Left lobe of liver (tissue), 2 donors: ENCODE data around the gene RESP18. TPM values are rescaled to one million over a fixed set of nuclear protein-coding genes. Genes with fewer than 3 reads are reported as not detected.
A peak's percentile ranks its signal among the peaks of the same experiment; 100 is the strongest.
"Not testable (repeated sequence)": the region's sequence is repeated elsewhere in the genome, so short reads cannot be mapped to it uniquely, and the experiment has no call there.

ENCODE experiments used
- ATAC-seq: fragments of 200-7000 bp; cut with Tn5 transposase; one replicate; pipeline ENCODE4 v1.9.1; 2020; ENCODE audit warnings: mild to moderate bottlenecking, moderate library complexity
- DNase-seq: peaks from one replicate; pipeline ENCODE4 v3.0.0-alpha.2; 2020; ENCODE audit warnings: low spot score
- total RNA-seq: library from RNA; stranded (reverse); gene quantifications from one replicate; pipeline ENCODE4 v1.2.1, GENCODE V29; 2021
- donor health status: DM: no; HTN: no; CAD: no; lungs with moderate emphysema.
- donor health status: DM: no; HTN: yes; CAD: no.

RESP18 gene
- total RNA-seq, 1 donor from 2014 or later, result not detected

GRCh38 chr2:219294356-219295351, 37.9 kb downstream of the RESP18 start:
- DNase-seq (peak; percentile 91), ATAC-seq (peak; percentile 96)

GRCh38 chr2:219293736-219294231, 38.8 kb downstream of the RESP18 start:
- DNase-seq, result peak; percentile 41
- no peak for ATAC-seq

GRCh38 chr2:219292616-219293015, 39.9 kb downstream of the RESP18 start:
- ATAC-seq, result no peak
- DNase-seq, result peak; percentile 21

- peak; percentile 34 for DNase-seq
- no peak for ATAC-seq
Observed at GRCh38 chr2:219291910-219292490, 40.5 kb downstream of the RESP18 start.

GRCh38 chr2:219291394-219291793, 41.1 kb downstream of the RESP18 start:
- no peak for ATAC-seq
- peak; percentile 10 for DNase-seq

GRCh38 chr2:219290381-219291171, 42.0 kb downstream of the RESP18 start:
- ATAC-seq (no peak), DNase-seq (no peak)

- ATAC-seq (no peak), DNase-seq (no peak)
Observed at GRCh38 chr2:219289537-219290361, 42.8 kb downstream of the RESP18 start.

GRCh38 chr2:219289195-219289536, 43.4 kb downstream of the RESP18 start:
- ATAC-seq (no peak), DNase-seq (no peak)

- no peak for DNase-seq
- ATAC-seq, result no peak
Observed at GRCh38 chr2:219287580-219288265, 44.8 kb downstream of the RESP18 start.

GRCh38 chr2:219287116-219287440, 45.5 kb downstream of the RESP18 start:
- not testable (repeated sequence) for ATAC-seq, DNase-seq

- ATAC-seq (peak; percentile 7), DNase-seq (no peak)
Observed at GRCh38 chr2:219286436-219287115, 46.0 kb downstream of the RESP18 start.

GRCh38 chr2:219285894-219286425, 46.6 kb downstream of the RESP18 start:
- DNase-seq, result no peak
- no peak for ATAC-seq

- ATAC-seq, result no peak
- DNase-seq, result no peak
Observed at GRCh38 chr2:219285373-219285735, 47.2 kb downstream of the RESP18 start.

GRCh38 chr2:219284501-219285372, 47.8 kb downstream of the RESP18 start:
- DNase-seq (no peak), ATAC-seq (no peak)

- DNase-seq (no peak), ATAC-seq (no peak)
Observed at GRCh38 chr2:219282943-219283581, 49.5 kb downstream of the RESP18 start.

GRCh38 chr2:219282375-219282774, 50.2 kb downstream of the RESP18 start:
- no peak for DNase-seq

GRCh38 chr2:219281588-219281987, 51.0 kb downstream of the RESP18 start:
- ATAC-seq, result no peak
- DNase-seq, result no peak

More at GRCh38 chr2:219282375-219282774, 50.2 kb downstream of the RESP18 start:
- no peak for ATAC-seq

GRCh38 chr2:219280651-219281050, 51.9 kb downstream of the RESP18 start:
- no peak for ATAC-seq
- DNase-seq, result no peak
